ENCODE results near the gene CACNA1A. TPM values are rescaled to one million over a fixed set of nuclear protein-coding genes. Genes with fewer than 3 reads are reported as not detected.
"Not testable (repeated sequence)": the region's sequence is repeated elsewhere in the genome, so short reads cannot be mapped to it uniquely, and the experiment has no call there.

CACNA1A gene
- total RNA-seq, 1 donor from 2014 or later, result 190 TPM

DNA sequence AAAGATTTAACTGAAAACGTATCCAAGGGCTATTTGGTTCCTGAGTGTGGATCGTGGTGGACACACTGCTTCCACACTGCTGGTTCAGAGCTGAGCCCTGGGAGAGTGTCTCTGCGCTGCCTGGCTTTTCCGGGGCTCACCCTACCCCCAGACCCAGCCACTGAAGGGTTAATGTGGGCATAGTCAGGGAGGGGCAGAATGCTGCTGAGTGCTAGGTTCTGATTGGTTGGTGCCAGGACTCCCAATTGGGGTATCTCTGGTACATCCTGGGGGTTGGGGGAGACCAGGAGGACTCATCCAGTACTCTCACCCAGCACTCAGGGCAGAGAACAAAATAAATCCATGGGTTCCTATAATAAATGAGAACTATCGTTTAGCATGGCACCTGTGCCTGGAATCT, 142.3 kb downstream of the CACNA1A start:
- Mint-ChIP-seq H3K4me3 (ENCODE audit: unreplicated experiment) (no peak overlapping the region), H3K9me3 (ENCODE audit: unreplicated experiment) (peaks cover 9% of the 10 kb centered on the region), H3K27me3 (ENCODE audit: unreplicated experiment) (peaks cover 2% of the 10 kb centered on the region), H3K27ac (ENCODE audit: unreplicated experiment) (no peak overlapping the region), H3K36me3 (ENCODE audit: unreplicated experiment) (peaks cover 23% of the 10 kb centered on the region), H3K4me1 (ENCODE audit: low read depth, unreplicated experiment) (no peaks in the 10 kb centered on the region)
- TF ChIP-seq, protein P1, sequence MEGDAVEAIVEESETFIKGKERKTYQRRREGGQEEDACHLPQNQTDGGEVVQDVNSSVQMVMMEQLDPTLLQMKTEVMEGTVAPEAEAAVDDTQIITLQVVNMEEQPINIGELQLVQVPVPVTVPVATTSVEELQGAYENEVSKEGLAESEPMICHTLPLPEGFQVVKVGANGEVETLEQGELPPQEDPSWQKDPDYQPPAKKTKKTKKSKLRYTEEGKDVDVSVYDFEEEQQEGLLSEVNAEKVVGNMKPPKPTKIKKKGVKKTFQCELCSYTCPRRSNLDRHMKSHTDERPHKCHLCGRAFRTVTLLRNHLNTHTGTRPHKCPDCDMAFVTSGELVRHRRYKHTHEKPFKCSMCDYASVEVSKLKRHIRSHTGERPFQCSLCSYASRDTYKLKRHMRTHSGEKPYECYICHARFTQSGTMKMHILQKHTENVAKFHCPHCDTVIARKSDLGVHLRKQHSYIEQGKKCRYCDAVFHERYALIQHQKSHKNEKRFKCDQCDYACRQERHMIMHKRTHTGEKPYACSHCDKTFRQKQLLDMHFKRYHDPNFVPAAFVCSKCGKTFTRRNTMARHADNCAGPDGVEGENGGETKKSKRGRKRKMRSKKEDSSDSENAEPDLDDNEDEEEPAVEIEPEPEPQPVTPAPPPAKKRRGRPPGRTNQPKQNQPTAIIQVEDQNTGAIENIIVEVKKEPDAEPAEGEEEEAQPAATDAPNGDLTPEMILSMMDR (IDR thresholded peaks at IDR 0.05; ENCODE audit: partially characterized antibody, unreplicated experiment), result no peak
- no peak for DNase-seq

DNA sequence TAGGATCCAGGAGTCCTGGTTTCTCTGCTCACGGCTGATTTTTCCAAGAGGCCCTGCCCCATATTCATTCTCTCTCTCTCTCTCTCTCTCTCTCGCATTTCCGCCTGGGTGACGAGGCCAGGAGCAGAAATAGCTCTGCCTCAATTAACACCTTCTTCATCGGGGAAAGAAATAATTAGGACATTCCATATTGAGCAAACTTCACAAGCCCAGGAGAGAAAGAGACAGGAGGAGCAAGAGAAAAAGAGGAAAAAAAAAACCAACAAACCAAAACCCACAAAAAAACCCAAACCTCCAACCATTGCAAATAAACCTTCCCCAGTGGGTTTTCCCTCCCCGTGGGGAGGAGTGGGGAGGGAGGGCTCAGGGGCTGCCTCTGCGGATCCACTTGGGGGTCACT, 143.0 kb downstream of the CACNA1A start:
- H3K4me1 Mint-ChIP-seq (ENCODE audit: low read depth, unreplicated experiment), result no peaks in the 10 kb centered on the region
- peaks cover 30% of the 10 kb centered on the region for H3K36me3 Mint-ChIP-seq (ENCODE audit: unreplicated experiment)
- no peak overlapping the region for H3K4me3 Mint-ChIP-seq (ENCODE audit: unreplicated experiment)
- peaks cover 2% of the 10 kb centered on the region for H3K27me3 Mint-ChIP-seq (ENCODE audit: unreplicated experiment)
- no peak for DNase-seq
- peaks cover 10% of the 10 kb centered on the region for H3K9me3 Mint-ChIP-seq (ENCODE audit: unreplicated experiment)
- TF ChIP-seq, protein P1 (IDR thresholded peaks at IDR 0.05; ENCODE audit: partially characterized antibody, unreplicated experiment), result no peak
- H3K27ac Mint-ChIP-seq (ENCODE audit: unreplicated experiment), result no peak overlapping the region

DNA sequence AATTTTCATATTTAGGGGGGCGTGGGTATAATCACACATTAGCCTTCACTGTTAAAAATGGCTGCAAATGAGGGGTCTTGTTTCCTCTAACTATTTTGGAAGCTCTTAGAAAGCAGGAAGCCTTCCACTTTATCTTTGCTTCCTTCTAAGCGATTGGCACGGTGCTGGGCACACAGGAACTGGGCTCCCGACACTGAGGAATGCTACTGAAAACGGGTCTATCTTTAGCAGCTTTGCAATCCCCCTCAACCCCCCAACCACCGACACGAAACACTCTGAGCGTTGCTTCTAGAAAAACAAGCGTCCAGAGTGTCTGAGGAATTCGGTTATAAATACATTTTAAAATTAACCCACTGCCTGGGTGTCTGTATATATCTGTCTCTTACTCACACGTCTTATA, 143.6 kb downstream of the CACNA1A start:
- Mint-ChIP-seq H3K4me3 (ENCODE audit: unreplicated experiment) (no peak overlapping the region), H3K4me1 (ENCODE audit: low read depth, unreplicated experiment) (no peaks in the 10 kb centered on the region), H3K27ac (ENCODE audit: unreplicated experiment) (no peak overlapping the region), H3K9me3 (ENCODE audit: unreplicated experiment) (peaks cover 11% of the 10 kb centered on the region), H3K36me3 (ENCODE audit: unreplicated experiment) (peaks cover 32% of the 10 kb centered on the region), H3K27me3 (ENCODE audit: unreplicated experiment) (peaks cover 2% of the 10 kb centered on the region)
- TF ChIP-seq, protein P1 (IDR thresholded peaks at IDR 0.05; ENCODE audit: partially characterized antibody, unreplicated experiment), result no peak
- DNase-seq, result no peak

DNA sequence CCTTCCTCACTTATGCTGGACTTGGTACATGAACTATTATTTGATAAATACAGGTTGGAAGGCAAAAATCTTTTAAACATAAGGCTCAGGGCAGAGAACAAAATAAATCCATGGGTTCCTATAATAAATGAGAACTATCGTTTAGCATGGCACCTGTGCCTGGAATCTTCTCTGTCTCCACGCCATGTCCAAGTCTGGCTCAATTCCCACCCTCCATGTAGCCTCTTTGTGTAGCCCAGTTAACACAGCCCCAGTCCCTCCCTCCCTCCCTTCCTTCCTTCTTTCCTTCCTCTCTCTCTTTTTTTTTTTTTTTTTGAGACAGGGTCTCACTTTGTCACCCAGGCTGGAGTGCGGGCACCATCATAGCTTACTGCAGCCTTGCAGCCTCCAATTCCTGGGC, 144.6 kb downstream of the CACNA1A start:
- Mint-ChIP-seq H3K36me3 (ENCODE audit: unreplicated experiment) (peaks cover 32% of the 10 kb centered on the region), H3K9me3 (ENCODE audit: unreplicated experiment) (peaks cover 11% of the 10 kb centered on the region)
- not testable (repeated sequence) for H3K27ac Mint-ChIP-seq (ENCODE audit: unreplicated experiment); H3K4me1 Mint-ChIP-seq (ENCODE audit: low read depth, unreplicated experiment); H3K4me3 Mint-ChIP-seq (ENCODE audit: unreplicated experiment); H3K27me3 Mint-ChIP-seq (ENCODE audit: unreplicated experiment); DNase-seq

DNA sequence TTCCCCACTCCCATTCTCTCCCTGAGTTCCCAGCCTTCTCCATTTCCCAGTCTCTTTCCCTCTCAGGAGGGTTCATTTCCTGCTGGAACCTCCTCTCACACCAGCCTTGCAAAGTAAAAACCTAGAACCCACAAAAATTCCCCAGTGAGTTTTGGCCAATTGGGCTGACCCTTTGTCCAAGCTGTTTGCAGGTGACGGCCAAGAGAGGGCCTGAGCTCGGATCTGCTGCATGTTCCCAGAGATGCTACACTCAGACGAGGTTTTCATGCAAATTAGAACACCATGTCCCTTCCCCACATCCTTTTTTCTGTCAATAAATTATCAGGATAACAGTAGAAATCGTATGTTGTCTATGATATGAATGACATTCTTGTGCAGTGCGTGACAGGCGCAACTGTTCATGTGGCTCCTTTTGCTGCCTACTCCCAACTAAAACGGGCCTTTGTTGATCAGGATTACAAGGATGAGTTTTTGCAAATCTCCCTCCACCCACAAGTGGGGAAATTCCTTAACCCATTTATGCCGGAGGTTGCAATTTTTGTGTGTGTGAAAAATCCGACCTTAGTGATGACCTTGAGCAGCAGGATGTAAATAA, 149.5 kb downstream of the CACNA1A start:
- H3K36me3 Mint-ChIP-seq (ENCODE audit: unreplicated experiment), result peaks cover 31% of the 10 kb centered on the region
- no peak for DNase-seq
- no peaks in the 10 kb centered on the region for H3K4me1 Mint-ChIP-seq (ENCODE audit: low read depth, unreplicated experiment)
- TF ChIP-seq, protein P1 (IDR thresholded peaks at IDR 0.05; ENCODE audit: partially characterized antibody, unreplicated experiment), result no peak
- peaks cover 2% of the 10 kb centered on the region for H3K27me3 Mint-ChIP-seq (ENCODE audit: unreplicated experiment)
- no peak overlapping the region for H3K4me3 Mint-ChIP-seq (ENCODE audit: unreplicated experiment)
- H3K9me3 Mint-ChIP-seq (ENCODE audit: unreplicated experiment), result peaks cover 12% of the 10 kb centered on the region
- no peak overlapping the region for H3K27ac Mint-ChIP-seq (ENCODE audit: unreplicated experiment)
